Gastroesophageal sphincter (tissue), 3 donors: ENCODE results near the gene IL17RC.

Source experiments
- CTCF ChIP-seq, 4 experiments: fragments of 200-600 bp in 2 of 4; fragments of 450-650 bp in 2 of 4; sonication (generic) in 1 of 4; IDR thresholded peaks; one replicate each; pipeline ENCODE4 v1.5.1; 2017 to 2019; ENCODE audit warnings: antibody characterized with exemption in 4 of 4, mild to moderate bottlenecking in 2 of 4, moderate library complexity in 2 of 4
- POLR2A ChIP-seq, 2 donors: fragments of 450-650 bp; IDR thresholded peaks; one replicate each; pipeline ENCODE4 v1.6.1; 2017; ENCODE audit warnings: antibody characterized with exemption in 2 of 2, mild to moderate bottlenecking in 2 of 2, moderate library complexity in 1 of 2
- POLR2AphosphoS5 ChIP-seq: sonication (generic); formaldehyde crosslinking; IDR thresholded peaks from one replicate; pipeline ENCODE4 v1.6.1; 2017; ENCODE audit warnings: antibody characterized with exemption

GRCh38 chr3:9913601-9914000, 3.3 kb upstream of the IL17RC start:
- no peak for TF ChIP-seq CTCF (IDR thresholded peaks at IDR 0.05)
- TF ChIP-seq POLR2AphosphoS5 = no peak
- TF ChIP-seq POLR2A (IDR thresholded peaks at IDR 0.05) = no peak
